NAMALWA (cell line): ENCODE results near the gene SFTA2.

Experiments used
- DNase-seq: peaks from one replicate; pipeline ENCODE4 v3.0.0-alpha.2; 2015; ENCODE audit warnings: low spot score

SFTA2 gene

DNA sequence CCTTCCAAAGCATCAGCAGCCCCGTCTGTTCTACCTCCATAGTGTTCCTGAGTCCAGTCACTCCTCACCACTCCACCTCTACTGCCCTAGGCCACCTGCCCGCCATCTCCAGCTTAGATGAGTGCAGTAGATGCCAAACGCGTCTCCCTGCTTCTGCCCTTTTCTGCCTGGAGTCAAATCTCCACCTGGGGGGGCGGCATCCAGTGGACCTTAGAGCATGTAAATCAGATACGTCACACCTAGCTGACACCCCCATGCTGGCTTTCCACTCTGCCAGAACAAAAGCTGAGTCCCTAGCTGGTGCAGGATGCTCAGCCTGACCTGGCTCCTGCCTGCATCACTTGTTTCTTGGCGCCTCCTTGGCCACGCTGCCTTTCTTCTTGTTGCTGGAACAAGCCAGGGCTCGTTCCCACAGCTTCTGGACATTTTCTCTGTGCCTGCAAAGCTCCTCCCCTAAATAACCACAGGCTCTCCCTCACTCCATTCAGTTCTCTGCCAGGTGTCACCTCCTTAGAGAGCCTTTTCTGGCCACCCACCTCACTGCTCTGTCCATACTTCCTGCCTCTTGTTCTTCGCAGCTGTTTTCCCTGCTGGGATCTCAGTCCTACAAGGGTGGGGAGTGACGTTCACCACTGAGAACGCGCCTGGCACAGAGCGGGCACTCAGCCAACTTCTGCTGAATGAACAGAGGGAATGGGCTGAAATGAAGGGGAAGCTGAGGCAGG is 41.9 kb downstream of the SFTA2 start:
- no peak for DNase-seq

DNA sequence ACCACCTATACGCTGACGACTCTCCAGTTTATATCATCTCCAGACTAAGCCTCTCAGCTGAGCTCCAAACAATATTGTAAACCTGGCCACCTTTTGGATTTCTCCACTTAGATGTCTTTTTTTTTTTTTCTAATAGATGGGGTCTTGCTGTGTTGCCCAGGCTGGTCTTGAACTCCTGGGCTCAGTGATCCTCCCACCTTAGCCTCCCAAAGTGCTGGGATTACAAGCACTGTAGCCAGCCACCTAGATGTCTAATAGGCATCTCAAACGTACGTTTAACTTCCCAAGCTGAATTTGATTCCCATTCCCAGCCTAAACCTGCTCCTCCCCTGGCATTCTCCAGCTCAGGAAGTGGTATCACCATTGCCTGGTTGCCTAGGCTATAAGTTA is 42.5 kb downstream of the SFTA2 start:
- DNase-seq = no peak

DNA sequence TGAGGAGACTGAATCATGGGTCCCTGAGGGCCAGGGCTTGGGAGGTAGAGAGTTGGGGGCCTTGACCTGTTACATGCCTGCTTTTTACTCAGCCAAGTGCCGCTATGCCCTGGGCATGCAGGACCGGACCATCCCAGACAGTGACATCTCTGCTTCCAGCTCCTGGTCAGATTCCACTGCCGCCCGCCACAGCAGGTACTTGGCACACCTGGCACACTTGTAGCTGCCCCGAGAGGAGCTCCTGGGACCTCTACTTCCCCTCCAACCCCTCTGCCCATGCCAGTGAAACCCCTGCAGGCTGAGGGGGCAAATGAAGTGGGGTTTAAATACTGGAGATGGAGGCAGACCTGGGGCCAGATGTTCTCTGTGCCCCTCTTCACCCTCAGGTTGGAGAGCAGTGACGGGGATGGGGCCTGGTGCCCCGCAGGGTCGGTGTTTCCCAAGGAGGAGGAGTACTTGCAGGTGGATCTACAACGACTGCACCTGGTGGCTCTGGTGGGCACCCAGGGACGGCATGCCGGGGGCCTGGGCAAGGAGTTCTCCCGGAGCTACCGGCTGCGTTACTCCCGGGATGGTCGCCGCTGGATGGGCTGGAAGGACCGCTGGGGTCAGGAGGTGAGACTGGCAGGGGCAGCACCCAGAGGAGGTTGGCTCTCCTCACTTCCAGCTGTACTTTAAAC is 43.0 kb downstream of the SFTA2 start:
- no peak for DNase-seq

DNA sequence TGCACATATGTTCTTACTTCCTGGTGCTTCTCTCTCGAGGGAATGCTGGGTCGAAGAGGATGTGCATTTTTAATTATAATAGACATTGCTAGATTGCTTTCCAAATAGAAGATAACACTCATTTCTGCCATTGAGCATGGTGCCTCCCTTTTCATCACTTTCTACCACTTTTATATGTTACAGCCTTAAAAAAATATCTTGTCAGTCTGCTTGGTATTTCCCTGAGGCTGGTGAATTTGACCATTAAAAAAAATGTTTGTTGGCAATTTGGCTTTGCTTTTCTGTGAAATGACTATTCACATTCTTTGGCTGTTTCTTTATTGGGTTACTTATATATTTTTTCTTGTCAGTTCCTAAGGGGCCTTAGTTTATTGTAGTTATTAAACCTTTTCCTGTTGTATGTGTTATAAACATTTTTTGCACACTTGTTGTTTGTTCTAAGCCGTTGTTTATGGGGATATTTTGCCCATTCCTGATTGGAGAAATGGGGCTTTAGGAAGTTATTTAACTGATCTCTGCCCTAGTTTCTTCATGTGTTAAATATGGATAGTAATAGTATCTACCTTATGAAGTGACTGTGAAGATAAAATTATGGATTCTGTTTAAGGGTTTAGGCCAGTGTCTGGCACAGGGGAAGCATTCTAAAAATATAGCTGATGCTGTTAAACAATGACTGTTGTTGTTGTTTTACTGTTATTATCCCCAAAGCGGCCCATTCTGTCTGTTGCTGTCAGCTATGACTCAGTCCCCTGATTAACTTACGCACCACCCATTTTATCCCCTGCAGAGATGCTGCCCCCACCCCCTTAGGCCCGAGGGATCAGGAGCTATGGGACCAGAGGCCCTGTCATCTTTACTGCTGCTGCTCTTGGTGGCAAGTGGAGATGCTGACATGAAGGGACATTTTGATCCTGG is 43.8 kb downstream of the SFTA2 start:
- no peak for DNase-seq

DNA sequence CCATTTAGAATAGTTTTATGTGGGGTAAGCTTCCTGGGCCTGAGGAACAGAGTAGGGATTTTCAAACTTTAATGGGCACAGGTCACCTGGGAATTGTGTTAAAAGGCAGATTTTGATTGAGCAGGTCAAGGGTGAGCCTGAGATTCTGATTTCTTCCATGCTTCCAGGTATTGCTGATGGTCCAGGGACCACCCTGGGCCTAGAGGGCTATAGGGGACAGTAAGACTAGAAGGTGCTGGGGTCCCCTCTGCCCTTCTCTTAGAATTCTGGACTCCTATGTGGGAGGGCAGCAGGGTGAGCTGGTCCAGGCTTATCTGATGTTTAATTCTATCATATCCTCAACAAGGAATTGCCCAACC is 45.1 kb downstream of the SFTA2 start:
- no peak for DNase-seq

DNA sequence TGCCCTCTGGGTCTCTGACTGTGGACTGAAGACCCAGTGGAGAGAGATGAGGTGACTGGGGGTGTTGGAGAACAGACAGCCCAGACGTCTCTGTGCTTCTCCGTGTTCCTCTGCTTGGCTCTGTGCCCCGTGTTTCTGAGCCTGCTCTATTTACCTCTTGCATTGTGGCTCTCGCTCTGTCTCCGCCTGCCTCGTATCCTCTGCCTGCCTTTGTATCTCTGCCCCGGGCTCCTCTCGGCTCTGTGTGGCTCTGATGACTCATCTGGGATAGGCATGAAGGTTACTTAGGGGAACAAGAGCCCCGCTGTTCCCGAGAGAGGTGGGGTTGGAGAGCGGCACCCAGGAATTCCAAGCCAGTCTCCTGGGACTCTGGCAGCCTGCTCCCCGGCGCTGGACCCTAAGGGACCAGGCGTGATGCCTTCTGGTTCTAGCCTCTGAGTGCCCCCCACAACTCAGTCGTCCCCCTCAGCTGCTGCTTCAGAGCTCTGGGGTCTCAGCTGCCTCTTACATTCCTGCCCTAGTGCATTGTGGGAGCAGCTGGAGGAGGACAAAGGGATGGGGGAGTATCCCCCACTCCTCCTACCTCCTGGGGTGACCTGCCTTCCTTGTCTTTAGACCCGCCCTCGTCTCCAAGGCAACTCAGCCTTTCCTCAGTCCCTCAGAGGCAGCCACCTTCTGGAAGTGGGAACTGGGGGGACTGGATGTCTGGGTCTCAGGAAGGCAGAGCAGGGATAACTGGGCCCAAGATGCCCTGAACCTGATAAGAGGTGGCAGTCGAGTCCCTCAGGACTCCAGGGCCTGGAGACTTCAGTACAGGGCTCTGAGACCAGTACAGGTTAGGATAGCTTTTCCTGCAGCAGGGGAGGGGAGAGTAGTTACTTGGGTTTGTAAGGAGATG is 45.7 kb downstream of the SFTA2 start:
- DNase-seq = no peak

DNA sequence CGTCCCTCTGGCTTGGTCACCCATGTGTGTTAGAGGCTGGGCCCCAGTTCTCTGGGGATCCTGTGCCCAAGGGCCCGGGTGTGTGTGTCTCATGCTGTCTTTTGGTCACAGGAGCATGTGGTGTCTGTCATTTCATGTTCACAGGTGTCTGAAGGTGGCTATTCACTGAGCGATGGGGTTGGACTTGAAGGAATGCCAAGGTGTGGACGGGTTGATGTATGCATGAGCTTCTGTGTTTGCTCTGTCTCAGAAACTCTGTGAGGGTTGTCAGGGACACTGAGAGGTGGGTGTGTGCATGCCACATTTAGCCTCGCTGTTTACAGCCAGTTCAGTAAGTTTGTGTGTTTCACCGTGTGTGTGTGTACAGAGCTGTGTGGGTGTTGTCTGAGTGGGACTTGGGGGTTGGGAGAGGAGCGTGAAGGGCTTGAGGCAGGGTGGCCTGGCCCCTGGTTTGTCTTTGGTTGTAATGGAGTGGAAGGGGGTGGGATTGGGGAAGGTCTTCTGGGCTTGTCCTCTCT is 46.4 kb downstream of the SFTA2 start:
- DNase-seq = peak; percentile 22

DNA sequence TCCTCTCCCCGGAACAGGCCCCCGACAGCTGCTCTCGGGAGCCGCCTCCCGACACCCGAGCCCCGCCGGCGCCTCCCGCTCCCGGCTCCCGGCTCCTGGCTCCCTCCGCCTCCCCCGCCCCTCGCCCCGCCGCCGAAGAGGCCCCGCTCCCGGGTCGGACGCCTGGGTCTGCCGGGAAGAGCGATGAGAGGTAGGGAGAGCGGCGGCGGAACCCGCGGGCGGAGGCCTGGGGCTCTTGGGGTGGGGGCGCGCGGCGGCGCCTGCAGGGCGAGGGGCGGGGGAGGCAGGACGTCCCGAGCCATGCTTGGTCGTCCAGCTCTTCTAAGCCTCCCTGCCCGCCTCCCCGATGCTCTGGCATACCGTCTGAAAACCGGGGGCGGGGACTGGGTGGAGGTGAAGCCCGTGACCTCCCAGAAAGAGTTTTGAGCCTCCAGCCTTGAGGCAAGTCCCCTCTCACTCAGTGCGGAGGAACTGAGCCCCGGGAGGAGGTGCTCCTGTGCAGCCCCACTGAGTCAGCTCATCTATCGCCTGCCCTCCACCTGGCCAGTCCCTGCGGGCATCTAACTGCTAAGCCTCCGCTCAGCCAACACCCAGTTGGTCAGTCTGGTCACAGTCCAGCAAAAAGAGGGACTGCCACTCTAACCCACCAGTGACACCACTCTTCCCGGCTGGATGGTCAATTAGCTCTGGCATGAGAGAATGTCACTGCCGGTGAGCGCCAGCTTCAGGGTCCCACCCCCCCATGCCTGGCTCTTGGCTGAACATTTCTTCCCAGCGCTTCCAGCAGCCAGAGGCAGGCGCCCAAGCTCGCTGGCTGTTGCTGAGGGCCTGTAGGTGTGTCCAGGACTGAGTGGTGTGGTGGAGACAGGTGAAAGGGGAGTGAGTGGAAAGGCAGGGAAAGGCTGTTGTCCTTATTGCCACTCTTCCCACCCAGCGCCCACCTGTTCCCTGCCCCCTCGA is 47.2 kb downstream of the SFTA2 start:
- DNase-seq = peak; percentile 46

DNA sequence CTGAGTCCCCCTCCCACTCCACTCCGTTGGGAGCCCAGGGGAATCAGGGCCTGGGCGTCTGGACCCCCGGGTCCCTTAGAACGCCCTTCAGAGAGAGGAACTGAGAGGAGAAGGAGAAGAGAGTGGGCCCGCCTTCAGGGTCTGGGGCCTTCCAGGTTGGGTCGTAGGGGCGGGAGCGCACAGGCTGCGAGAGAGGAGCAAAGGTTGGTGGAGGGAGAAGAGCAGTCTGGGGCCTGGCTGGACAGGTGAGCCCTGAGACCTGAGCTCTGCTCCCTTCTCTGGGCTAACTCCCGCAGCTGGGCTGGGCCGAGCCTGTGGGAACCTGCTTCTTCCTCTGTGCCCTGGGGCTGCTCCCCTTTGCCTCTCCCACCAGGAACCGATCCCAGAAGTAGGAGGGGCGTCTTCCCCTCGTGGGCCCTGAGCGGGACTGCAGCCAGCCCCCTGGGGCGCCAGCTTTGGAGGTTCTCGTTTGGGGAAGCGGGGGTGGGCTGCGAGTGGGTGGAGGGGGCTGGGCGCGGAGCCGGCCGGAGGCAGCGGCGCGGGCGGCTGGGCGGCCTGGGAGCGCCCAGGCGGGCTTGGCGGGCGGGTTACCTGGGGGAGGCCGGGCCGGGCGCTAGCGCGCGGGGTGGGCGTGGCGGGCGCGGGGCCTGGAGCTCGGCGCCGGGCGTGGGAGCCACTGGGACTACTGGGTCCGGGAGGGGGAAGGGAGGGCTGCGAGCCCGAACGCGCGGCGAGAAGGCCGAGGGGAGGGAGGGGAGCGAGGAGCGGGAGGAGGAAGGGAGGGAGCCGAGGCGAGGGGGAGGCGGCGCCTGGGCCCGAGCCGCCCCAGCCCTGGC is 48.1 kb downstream of the SFTA2 start, which contains the start of gene DDR1:
DDR1 (plus strand) TSS at position 835 of the 836 bp plus-strand sequence. CDS start 4,211 bp downstream, outside the sequence.
- DNase-seq = peak; percentile 22

DNA sequence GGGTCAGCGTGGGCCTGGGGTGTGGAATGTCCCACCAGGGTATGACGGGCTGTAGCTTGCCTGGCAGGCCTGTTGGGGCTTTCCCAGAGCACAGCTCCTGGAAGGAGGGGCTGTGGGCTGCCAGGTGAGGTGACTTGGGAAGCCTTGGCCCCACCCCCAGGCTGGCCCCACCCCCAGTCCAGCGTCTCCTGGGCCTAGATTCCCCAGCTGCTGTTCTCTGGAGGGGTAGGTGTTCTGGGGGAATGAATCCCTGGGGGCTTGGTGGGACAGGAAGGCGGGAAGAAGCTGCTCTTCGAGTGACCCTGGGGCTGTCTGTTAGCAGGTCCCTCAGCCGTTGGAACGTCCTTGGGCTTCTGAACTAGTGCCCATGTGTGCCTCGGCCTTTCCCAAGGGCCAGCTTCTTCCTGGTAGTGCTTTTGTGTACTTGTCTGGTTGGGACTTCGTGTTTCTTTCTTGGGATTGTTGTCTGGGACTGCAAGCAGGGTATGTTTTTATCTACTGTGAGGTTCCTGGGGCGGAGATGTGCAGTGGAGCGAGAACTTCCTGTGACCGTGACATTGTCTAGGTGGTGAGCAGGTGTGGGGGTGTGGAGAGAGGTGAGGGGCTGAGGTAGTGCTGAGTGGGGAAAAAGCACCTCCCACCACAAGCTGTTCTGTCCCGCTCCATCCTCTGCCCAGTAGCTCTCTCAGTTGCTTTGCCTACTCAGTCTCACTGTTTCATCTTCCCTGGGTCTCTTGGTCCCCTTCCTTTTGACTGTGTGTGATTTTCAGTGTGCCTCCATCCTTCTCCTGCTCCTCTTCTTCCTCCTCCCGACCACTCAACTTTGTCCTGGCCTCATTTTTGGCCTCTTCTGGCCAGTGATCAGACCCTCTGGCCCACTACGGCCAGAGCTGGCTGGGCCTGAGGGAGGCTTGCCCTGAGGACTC is 48.9 kb downstream of the SFTA2 start:
- DNase-seq = peak; percentile 28

DNA sequence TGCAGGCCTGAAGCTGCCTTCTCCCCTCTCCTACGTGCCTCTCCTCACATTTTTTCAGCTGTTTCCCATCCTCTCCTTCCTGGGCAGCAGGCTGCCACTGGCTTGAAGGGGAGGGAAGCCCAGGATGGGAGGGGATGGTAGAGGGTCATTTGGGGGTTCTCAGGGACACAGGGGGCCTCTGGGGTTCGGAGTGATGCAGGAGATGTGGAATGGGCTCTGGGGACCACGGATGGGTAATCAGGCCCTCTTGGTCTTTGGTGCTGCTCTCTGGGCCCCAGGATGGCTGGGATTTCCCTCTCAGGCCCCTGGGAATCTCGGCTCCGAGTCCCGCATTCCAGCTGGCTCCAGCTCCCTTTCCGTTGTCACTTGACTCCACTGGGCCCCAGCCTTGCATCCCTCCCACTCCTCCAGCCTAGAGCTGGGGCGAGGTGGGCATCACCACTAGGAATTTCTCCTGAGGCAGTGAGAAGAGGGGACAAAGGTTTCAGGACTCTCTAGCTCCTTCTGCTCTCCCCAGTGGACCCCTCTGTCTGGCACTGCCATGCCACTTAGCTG is 49.7 kb downstream of the SFTA2 start:
- DNase-seq = no peak

DNA sequence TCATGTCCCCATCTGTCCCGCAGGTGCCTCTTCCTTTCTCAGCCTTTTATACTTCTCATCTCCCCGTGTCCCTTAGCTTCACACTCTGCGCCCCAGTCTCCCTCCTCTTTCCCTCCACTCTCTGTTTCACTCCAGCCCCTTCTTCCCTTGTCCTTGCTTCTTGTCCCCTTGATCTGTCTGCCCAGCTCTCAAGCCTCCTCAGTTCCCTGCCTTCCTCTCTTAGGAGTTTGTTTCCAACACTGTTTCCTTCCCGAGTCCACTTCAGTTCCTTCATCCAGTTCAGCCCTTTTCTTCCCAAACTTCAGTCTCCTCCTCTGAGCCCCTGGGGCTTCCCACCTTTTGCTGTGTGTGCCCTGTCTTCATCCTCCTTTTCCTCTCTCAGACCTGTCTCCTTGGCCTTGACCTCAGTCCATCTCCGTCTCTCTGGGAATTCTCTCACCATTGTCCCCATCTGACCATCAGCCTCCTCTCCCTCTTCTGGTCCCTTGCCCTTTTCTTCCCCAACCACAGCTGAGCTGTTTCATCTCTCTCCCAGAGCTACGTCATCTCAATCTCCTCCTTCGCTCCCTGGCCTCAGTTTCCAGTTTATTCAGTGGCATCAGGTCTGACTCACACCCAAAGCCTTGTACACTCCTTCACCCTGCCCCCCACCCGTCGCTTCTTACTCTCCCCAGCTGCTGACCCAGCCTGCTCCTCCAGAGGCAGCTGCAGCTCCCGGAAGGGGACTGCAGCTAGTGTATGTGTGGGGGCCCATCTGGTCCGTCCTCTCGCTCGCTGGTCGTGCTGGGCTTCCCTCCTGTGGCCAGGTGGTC is 50.4 kb downstream of the SFTA2 start:
- peak; percentile 32 for DNase-seq
